NCI-H2107 treated with DMSO at 0.1 percent for 48 hours (cell line): ENCODE measurements around the gene WNT6.

Experiments
- DNase-seq: peaks from one replicate; lab custom pipeline; 2025; ENCODE audit not compliant: unreplicated experiment; lab: John Stamatoyannopoulos, UW

The WNT6 gene

DNA sequence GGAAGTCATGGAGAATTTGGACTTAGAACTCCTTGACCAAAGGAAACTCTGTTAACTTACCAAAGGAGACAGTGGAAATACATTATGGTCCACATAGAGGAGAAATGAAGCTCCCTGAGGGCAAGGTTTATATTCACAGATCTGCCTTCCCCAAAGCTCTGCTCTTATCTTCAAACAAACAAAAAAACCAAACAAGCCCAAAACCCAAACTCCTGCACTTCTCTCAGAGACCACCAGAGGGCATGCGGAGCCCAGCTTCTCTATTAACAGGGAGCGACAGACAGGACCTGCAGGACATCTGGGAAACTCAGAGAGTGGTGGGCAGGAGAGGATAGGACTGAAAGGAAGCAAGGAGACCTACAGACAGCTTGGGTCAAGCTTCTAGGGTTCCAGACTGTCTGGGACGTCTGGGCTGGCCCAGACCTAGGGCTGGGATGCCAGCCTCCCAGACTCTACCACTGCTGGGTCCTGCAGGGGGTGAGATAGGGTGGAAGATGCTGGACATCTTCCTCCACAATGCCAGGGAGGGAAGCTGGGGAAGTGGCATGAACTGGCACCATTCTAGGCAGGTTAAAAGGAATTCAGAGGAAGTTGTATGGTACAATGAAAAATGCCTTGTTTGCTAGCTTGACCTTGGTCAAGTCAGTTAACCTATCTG, 17.1 kb downstream of the WNT6 start:
- DNase-seq, result peak; percentile 66

DNA sequence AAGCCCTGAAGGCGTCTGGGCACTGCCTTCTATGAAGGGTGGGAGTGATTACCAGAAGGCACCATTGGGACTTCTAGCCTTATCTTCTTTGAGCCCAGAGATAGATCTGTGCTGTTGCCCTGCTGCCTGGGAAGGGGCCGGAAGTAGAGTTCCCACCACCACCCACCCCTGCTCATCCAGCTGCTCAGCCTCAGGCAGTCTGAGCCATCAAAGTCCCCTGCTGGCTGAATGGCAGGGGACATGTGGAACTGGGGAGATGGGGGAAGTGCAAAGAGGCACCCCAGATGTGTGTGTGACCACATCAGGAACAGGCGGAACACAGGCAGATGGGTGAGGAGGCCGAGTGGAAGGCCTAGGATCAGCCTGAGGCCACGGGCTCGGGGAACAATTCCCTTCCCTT, 17.7 kb downstream of the WNT6 start:
- no peak for DNase-seq

DNA sequence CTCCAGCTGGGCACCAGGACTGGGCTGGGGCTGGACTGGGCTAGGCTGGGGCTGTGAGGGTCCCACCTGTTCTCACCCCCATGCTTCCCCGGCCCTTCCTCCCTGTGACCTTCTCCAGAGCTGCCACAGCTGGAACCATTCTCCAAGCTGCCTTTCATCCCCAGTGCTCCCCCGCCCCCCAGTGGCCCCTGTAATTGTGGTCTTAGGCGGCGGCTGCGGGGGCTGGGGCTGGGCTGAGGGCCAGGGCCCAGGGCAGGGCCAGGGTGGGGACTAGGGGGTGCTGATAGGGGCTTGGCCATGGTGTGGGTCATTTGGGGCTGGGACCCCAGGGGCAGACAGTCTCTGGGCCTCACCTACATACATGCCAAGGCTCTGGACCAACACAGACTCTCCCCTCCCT, 18.3 kb downstream of the WNT6 start:
- no peak for DNase-seq

DNA sequence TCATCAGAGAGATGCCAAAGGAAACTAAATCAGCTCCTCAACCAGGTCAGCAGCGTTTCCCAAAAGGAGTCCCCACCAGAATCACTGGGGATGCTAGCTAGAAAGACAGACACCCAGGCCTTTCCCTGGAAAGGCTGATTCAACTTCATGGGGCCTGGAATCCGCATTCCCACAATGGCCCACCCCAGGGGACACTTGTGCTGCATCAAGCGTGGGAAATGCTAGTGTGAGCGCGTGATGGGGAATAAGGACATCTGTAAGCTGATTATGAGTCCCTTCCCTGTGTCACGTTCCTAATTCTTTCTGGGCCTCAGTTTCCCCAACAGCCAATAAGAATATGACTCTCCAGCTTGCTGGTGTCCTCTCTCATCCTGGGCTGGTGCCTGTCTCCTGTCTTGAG, 18.9 kb downstream of the WNT6 start:
- no peak for DNase-seq

DNA sequence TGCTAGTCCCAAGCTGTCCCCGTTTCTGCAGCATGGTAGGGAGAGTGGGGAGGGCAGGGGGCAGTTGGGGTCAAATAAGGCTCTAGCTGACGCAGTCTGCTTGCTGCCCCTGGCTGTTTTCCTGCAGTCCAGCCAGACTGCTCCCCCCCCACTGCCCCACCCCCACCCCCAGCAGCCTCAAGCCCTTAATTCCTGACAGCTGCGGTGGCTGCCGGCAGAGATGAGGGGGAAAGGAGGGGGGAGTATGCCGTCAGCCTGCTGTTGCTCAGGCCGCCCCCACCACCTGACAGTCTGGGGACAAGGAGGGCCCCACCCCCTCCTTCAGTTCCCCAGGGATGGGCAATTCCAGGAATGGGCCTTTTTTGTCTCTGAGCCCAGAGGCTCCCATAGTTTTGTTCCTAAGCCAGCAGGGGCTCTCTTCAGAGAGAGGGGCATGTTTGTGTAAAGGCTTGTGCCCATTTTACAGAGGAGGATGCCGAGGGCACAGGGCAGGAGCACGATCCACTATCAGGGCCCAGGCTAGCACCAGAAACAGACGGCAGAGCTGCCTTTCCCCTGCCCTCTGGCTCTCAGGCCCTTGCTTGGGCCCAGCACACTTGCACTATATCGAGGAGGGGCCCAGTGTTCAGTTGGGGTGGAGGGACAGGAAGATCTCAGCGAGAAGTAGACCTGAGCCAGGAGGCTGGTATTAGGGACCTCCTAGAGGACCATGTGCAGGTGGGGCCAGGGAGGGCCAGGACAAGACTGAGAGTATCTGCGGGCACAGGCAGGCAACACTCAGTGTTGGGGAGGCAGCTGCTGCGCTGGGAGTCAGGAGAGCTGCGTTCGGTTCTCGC, 19.5 kb downstream of the WNT6 start:
- no peak for DNase-seq

DNA sequence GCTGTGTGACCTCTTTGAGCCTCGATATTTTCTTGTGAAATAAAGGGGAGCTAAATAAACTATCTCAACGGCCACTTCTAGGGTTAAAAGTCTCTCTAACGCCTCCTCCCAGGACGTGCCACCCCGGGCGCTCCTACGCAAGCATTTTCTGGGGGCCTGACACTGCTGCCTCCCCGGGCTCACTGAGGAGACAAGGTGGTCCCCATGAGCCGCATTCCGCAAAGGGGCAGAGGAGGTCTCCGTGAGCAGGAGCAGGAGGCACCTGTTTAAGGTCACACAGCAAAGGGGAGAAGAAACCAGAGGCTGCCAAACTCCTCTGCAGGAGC, 20.1 kb downstream of the WNT6 start:
- DNase-seq, result no peak

DNA sequence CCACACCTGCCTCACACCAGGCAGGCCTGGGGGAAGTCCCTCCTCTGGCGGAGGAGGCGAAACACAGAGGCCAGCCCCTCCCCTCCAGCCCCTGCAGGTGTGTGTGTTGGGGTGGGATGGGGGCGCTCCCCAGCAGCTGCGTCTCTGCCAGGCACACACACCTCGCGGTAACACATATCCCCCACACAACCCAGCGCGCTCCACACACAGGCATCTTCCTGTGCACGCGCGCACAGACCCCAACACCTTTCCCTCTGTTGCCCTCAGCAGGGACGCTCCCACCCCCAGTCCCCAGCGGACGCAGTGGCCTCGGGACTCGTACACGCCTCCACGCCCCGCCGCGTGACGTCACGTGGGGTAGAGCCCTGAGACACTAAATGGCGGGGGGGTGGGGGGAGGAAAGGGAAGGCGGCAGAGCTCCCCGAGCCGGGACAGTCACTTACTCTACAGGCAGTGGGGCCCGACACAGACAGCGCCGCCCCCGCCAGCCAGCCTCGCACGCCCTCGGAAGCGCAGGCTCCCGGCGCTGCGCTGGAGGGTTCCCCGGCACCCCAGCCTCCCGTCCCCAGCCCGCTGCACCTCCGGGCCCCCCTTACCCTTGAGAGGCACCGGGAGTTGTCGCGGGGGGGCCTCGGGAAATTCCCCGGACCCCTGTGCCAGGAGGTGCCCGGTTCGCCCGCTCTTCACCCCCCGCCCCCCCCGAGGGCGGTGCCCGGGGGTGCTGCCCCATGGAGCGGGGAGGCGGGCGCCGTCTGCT, 20.7 kb downstream of the WNT6 start, which contains the start of gene WNT10A:
Gene WNT10A (plus strand): TSS at position 751 of the 757 bp plus-strand sequence. CDS start 144 bp downstream, outside the sequence.
- peak; percentile 36 for DNase-seq

DNA sequence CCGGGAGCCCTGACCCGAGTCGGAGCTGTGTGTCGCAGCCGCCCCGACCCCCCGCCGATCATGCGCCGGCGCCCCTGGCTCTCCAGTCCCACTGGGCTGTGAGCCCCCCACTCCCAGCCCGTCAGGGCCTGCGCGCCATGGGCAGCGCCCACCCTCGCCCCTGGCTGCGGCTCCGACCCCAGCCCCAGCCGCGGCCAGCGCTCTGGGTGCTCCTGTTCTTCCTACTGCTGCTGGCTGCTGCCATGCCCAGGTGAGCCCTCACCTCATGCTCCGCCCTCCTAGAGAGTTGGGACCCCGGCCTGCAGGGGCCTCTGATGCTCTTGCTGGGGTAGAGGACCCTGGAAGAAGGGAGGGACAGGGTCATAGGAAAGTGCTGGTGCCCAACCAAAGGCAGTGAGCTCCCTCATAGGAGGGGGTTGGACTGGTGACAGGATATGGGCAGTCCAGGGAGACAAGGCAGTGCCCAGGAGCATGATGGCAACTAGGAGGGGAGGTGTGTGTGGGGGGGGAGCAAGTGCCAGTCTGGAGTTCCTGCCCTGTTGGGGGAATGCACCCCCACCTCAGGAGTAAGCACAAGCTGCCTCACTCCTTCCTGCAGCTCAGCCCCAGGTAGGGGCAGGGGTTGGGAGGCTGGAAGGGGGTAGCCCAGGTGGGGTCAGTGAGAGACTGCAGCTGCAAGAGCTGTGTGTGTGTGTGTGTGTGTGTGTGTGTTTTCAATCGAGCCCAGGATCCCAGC, 21.4 kb downstream of the WNT6 start:
- no peak for DNase-seq

DNA sequence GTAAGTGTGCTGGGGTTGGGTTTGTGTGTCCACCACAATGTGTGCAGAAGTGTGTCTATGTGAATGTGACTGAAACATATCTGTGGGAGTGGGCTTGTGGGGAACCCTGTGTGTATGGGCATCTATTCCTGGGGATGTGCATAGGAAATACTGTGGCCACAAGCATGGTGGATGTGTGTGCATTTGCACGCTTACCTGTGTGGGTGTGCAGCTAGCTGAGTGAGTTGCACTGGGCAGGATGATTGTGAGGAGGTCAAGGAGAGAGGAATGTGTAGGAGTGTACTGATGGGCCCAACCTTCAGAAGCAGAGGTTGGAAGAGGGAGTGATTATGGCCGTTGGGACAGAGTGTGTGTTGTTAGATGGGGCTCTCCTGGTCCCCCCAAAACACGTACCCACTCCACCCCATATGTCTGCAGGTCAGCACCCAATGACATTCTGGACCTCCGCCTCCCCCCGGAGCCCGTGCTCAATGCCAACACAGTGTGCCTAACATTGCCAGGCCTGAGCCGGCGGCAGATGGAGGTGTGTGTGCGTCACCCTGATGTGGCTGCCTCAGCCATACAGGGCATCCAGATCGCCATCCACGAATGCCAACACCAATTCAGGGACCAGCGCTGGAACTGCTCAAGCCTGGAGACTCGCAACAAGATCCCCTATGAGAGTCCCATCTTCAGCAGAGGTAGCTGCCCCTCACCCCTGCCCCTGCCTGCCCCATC, 22.3 kb downstream of the WNT6 start:
- no peak for DNase-seq

DNA sequence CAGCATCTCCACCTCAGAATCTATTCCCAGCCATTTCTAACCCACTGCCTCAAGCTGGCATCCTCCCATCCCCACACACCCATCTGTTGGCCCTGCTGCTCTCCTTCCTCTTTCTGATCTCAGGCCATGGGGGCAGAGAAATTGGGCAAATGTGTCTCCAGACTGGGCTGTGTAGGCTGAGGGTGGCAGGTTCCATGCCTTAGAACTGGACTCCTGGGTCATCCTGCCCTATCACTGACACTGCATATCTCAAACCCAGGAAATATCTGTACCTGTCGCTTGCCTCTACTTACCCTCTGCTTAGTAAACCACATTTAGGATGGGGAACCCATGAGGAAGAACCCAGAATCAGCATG, 22.8 kb downstream of the WNT6 start:
- no peak for DNase-seq

DNA sequence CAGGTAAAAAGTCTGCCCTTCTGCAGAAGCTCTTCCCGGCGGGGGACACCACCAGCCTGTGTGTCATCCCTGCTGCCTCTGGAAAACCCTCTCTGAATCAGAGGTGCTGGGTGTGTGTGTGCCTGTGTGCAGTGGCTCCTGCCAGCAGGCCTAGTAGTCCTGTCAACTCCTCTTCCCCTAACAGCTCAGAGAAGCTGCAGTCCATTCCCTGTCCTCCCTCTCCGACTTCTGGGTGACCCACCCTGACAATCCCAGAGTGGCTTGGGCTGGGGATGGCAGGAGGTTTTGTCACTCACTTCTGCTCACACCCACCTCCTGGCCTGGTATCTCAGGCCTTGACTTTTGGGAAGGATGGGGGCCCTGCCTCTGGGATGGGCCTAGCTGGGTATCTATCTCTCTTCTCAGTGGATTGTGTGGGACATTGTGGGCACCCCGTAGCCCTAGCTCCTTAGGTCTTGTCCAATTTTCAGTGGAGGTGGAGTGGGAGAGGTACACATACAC, 23.3 kb downstream of the WNT6 start:
- DNase-seq, result no peak

DNA sequence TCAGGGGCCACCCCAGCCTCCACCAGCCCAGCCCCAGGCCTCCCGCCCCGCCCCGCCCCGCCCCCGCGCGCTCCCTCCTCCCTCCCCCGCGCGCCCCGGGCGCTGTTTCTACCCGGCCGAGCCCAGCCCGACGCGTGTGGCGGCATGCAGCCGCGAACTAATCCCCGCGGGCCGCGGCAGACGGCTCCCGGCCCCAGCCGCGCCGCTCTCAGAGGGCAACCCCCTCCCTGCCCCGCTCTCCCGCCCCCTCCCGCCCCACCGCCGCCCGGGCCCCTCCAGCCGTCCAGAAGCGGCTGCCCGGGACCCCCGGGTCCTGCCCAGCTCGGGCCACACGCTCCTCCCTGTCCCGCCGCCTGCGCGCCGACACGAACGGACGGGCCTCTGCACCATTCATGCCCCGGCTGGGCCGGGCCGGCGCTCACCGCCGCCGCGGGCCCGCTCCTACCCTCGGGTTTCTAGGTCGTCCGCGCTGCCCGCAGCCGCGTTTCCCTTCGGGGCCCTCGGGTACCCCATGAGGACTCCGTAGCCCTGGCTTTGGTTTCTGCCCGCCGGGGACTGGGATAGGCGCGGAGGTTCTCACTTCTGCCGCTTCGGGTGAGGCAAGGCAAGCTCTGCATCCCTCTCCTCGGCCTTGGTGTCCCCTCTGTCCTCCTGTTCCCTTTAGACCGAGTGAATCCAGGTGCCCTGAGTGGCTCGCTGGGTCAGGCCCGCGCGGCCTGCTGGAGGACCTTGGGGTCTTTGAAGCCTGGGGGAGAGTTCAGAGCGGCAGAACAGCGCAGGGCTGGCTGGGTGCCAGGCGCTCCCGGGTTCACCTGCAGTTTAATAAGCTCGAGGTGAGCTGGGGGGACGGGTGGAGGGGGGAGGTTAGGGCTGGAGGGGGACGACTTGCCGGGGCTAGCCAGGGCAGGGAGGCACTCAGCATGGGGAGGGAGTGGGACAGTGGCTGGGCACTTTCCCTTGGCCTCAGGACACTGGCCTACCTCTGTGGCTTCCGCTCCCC, 24.2 kb downstream of the WNT6 start:
- DNase-seq, result no peak

DNA sequence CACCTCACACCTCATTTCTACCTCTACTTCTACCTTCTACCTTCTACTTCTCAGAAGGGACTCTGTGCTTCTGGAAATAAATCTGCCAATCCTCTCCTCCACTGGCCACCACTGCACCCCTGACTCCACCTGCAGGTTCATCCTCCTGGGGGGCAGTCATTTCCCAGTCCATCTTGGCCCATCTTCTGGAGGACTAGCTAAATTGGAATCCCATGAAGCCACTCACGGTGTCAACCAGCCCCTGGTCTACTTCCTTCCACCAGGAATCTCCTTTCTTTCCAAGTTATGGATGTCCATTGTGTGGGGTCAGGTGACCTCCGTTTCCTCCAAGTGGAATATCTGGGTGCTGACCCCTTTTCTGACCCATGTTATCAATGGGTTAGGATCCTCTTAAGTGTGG, 24.9 kb downstream of the WNT6 start:
- DNase-seq, result no peak

DNA sequence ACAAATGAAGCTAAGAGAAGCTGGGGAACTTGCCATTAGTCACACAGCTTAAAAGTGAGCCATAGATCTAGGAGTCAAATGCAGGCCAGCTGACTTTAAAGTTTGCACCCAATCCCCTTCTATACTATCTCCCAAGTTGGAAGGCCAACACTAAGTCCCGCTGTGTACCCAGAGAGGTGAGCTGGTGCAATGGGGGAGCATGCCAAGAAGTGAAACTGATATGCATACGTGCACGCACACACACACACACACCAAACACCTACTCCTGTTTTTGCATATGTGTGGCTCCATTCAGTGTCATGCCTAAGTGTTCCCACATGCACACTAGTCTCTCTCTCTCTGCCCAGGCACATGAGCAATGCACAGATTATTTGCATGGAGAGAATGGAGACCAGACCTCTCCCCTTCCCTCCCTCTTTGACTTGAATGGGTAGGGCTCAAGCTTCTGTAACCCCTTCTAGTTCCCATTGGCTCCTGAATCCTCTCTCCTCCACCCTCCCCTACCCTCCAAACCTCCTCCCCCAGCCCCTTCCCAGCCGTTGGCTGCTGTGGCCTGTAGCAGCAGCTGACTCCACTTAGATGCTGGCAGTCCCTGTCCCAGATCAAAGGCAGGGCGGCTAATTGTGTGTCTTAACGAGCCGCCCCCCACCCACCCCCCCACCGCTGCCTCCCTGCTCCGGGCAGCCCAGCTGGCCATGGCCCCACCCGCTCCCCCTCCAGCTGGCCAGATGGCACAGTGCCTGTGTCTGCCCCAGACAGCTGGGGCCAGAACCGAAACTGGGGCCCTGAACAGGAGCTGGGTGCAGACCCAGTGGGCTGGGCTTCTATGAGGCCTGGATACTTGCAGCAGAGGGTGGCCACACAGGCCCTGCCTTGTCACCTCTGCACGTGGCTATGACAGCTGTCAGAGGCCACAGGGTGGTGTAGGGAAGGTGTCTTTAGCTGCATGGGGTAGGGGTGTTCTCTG, 26.7 kb downstream of the WNT6 start:
- DNase-seq, result peak; percentile 41

DNA sequence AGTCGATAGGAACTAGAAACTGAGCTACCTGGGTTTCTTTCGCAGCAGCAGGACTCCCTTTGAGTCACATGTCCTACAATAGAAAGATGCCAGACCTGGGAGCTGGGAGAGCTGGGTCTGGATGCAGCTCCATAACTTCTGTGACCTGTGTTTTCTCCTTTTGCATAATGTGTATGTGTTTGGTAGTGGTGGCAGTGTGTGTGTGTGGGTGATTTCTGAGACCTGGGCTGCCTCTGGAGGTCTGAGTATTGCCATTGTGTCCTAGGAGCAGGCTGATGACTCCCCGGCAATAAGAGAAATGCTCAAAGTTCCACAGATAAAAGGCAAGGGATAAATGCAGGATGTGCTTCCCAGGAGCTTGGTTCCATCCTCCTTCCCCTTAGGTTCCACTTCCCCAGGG, 27.5 kb downstream of the WNT6 start:
- DNase-seq, result no peak

DNA sequence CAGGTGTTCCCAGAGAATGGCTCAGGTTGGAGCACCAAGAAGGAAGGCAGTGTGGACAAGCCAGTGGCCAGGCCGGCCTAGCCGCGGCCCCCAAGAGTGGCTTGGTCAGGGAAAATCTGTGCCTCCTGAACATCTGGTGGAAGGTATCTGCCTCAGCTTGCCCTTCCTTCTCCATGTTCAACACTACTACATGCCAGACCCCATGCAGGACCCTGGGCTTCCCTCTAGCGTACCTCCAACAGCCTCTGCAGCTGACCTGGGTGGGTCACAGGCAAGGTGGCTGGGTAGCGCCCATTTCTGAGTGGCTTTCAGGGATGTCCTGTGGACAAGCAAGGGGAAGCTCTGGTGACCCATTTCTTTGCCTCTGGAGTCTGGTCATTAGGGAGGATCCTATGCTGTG, 28.7 kb downstream of the WNT6 start:
- DNase-seq, result no peak

DNA sequence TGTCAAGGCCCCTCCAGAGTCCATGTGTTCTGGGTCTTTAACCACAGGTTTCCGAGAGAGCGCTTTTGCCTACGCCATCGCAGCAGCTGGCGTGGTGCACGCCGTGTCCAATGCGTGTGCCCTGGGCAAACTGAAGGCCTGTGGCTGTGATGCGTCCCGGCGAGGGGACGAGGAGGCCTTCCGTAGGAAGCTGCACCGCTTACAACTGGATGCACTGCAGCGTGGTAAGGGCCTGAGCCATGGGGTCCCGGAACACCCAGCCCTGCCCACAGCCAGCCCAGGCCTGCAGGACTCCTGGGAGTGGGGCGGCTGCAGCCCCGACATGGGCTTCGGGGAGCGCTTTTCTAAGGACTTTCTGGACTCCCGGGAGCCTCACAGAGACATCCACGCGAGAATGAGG, 30.3 kb downstream of the WNT6 start:
- DNase-seq, result no peak

DNA sequence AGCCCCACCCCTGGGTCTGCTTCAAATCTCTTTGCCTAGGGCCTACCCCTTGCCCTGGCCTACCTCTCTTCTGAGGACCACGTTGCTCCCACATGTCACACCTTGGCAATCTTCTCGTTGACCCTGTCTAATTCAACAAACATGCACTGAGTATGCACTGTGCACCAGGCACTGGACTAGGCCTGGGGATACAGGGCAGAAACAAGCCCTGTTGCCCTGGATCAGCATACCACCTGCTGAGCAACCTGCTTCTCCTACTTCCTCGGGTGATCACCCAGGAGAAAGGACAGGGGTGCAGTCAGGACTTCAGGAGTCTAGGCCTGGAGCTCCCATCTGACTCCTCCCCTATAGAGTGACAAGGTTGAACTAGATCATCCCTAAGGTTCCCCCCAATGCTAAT, 30.8 kb downstream of the WNT6 start:
- DNase-seq, result no peak
